ENCODE measurements around the gene PDE6A. TPM values are rescaled to one million over a fixed set of nuclear protein-coding genes. Genes with fewer than 3 reads are reported as not detected.
A peak's percentile ranks its signal among the peaks of the same experiment; 100 is the strongest.

PDE6A gene
- total RNA-seq, 1 experiment from 2014 or later = not detected

GRCh38 chr5:149892594-149892993 lies 52.0 kb downstream of the PDE6A start (continued):
- no peak for TF ChIP-seq STAT6 (CRISPR knock-in tag; conservative IDR thresholded peaks at IDR 0.05; ENCODE audit: low read depth)

- no peaks in the 10 kb centered on the region for H3K36me3 Mint-ChIP-seq
- ATAC-seq (no peak), DNase-seq (ENCODE audit: low spot score) (no peak)
- 0 out of 2 replicates have a peak, but pooled peaks cover 2% of the 10 kb centered on the region for H3K4me1 Mint-ChIP-seq
- ChIA-PET CTCF (interaction anchor here (0.8 kb wide), 1 partner anchor 102 kb away, joined by 3 read pairs; no protein-coding TSS in a partner anchor), POLR2A (no interaction called here)
- no peaks in the 10 kb centered on the region for H3K9me3 Mint-ChIP-seq
- H3K27me3 Mint-ChIP-seq (ENCODE audit: low read depth) = no peaks in the 10 kb centered on the region
- TF ChIP-seq HMGA2 (CRISPR knock-in tag; IDR thresholded peaks at IDR 0.05) (peak; percentile 94), GRHL2 (CRISPR knock-in tag; IDR thresholded peaks at IDR 0.05; ENCODE audit: insufficient replicate concordance, severe bottlenecking) (no peak)
- no peak overlapping the region for H3K27ac Mint-ChIP-seq
- H3K4me3 Mint-ChIP-seq = no peak overlapping the region
Measured at GRCh38 chr5:149888280-149888679, 56.3 kb downstream of the PDE6A start.

GRCh38 chr5:149887622-149888183 lies 56.9 kb downstream of the PDE6A start:
- 0 out of 2 replicates have a peak, but pooled peaks cover 2% of the 10 kb centered on the region for H3K4me1 Mint-ChIP-seq
- ChIA-PET CTCF (interaction anchor here (1.3 kb wide), 1 partner anchor 74 kb away, joined by 3 read pairs; no protein-coding TSS in a partner anchor), POLR2A (no interaction called here)
- DNase-seq (ENCODE audit: low spot score) = no peak
- no peaks in the 10 kb centered on the region for H3K27me3 Mint-ChIP-seq (ENCODE audit: low read depth)
- no peaks in the 10 kb centered on the region for H3K9me3 Mint-ChIP-seq
- H3K4me3 Mint-ChIP-seq = no peak overlapping the region
- H3K27ac Mint-ChIP-seq = no peak overlapping the region
- H3K36me3 Mint-ChIP-seq = no peaks in the 10 kb centered on the region
- ATAC-seq = no peak
- TF ChIP-seq IRF2 (CRISPR knock-in tag; IDR thresholded peaks at IDR 0.05; ENCODE audit: borderline replicate concordance, low read depth) = no peak
- TF ChIP-seq PRDM15 (CRISPR knock-in tag; IDR thresholded peaks at IDR 0.05) = no peak
- no peak for TF ChIP-seq NFYB (CRISPR knock-in tag; conservative IDR thresholded peaks at IDR 0.05; ENCODE audit: low read depth)
- no peak for TF ChIP-seq ZNF532 (CRISPR knock-in tag; IDR thresholded peaks at IDR 0.05; ENCODE audit: borderline replicate concordance)
- no peak for TF ChIP-seq CDX4 (CRISPR knock-in tag; IDR thresholded peaks at IDR 0.05; ENCODE audit: borderline replicate concordance)
- no peak for TF ChIP-seq ZNF396 (CRISPR knock-in tag; IDR thresholded peaks at IDR 0.05; ENCODE audit: borderline replicate concordance)
- no peak for TF ChIP-seq ZNF138 (CRISPR knock-in tag; conservative IDR thresholded peaks at IDR 0.05)
- TF ChIP-seq NR2C2 (CRISPR knock-in tag; IDR thresholded peaks at IDR 0.05) = no peak
- TF ChIP-seq ATF3 (CRISPR knock-in tag; conservative IDR thresholded peaks at IDR 0.05) = no peak
- TF ChIP-seq NFE2L1 (CRISPR knock-in tag; IDR thresholded peaks at IDR 0.05) = no peak
- no peak for TF ChIP-seq NFATC4 (CRISPR knock-in tag; IDR thresholded peaks at IDR 0.05)
- no peak for TF ChIP-seq AFF4 (CRISPR knock-in tag; IDR thresholded peaks at IDR 0.05; ENCODE audit: borderline replicate concordance)

All from WTC11 (cell line).